Stimulated activated CD8-positive, alpha-beta memory T cell treated with anti-CD3 and anti-CD28 coated beads, Interleukin-7, amount 100 ng/mL, for 1 hour (primary cell): ENCODE data around the gene SAA1.

ENCODE experiments used
- DNase-seq, 2 donors: peaks; one replicate each; pipeline ENCODE4 v3.0.0-alpha.2; 2020; ENCODE audit warnings: low read depth in 2 of 2

SAA1 gene

GRCh38 chr11:18310800-18311340, 44.8 kb downstream of the SAA1 start:
- DNase-seq: no peak

GRCh38 chr11:18312012-18312411, 45.9 kb downstream of the SAA1 start:
- no peak for DNase-seq

GRCh38 chr11:18312663-18313420, 46.8 kb downstream of the SAA1 start:
- DNase-seq: no peak

GRCh38 chr11:18313965-18314763, 48.1 kb downstream of the SAA1 start:
- no peak for DNase-seq

- no peak for DNase-seq
These were observed 48.9 kb downstream of the SAA1 start for GRCh38 chr11:18314784-18315523.

- no peak for DNase-seq
These were observed 49.8 kb downstream of the SAA1 start for GRCh38 chr11:18315893-18316292.

GRCh38 chr11:18317551-18317950, 51.5 kb downstream of the SAA1 start:
- DNase-seq: no peak
